DOHH2 (cell line): Measurements from ENCODE around the gene FNDC5.

ENCODE experiments used
- H3F3A ChIP-seq: fragments of 200-600 bp; sonication (generic), shearing (Covaris generic); 2 replicates; pipeline ENCODE4 v1.6.0; 2016; ENCODE audit warnings: antibody characterized with exemption, mild to moderate bottlenecking; ENCODE audit not compliant: control insufficient read depth, insufficient read depth
- H3K27ac ChIP-seq: fragments of 200-600 bp; sonication (generic); 2 replicates; pipeline ENCODE4 v1.5.1; 2014; ENCODE audit warnings: low read depth, mild to moderate bottlenecking, low read length, moderate library complexity
- H3K27me3 ChIP-seq: fragments of 200-600 bp; sonication (generic); 2 replicates; pipeline ENCODE4 v1.6.1; 2014; ENCODE audit warnings: mild to moderate bottlenecking, low read length, mixed read lengths; ENCODE audit not compliant: control insufficient read depth
- H3K36me3 ChIP-seq: fragments of 200-600 bp; sonication (generic); 2 replicates; pipeline ENCODE4 v1.6.1; 2014; ENCODE audit warnings: mild to moderate bottlenecking, low read length, moderate library complexity, mixed read lengths; ENCODE audit not compliant: control insufficient read depth
- H3K4me1 ChIP-seq: fragments of 200-600 bp; sonication (generic); 2 replicates; pipeline ENCODE4 v1.6.1; 2014; ENCODE audit warnings: mild to moderate bottlenecking, low read length, mixed read lengths; ENCODE audit not compliant: control insufficient read depth
- H3K4me2 ChIP-seq: fragments of 200-600 bp; sonication (generic); 2 replicates; pipeline ENCODE4 v1.6.0; 2014; ENCODE audit warnings: mild to moderate bottlenecking, low read length, moderate library complexity
- H3K4me3 ChIP-seq: fragments of 200-600 bp; sonication (generic); 2 replicates; pipeline ENCODE4 v1.5.1; 2014; ENCODE audit warnings: mild to moderate bottlenecking, low read length, mixed read lengths
- H3K79me2 ChIP-seq: fragments of 200-600 bp; sonication (generic); 2 replicates; pipeline ENCODE4 v1.6.1; 2014; ENCODE audit warnings: mild to moderate bottlenecking, low read length, mixed read lengths; ENCODE audit not compliant: control insufficient read depth
- H3K9me2 ChIP-seq: fragments of 200-600 bp; sonication (generic); replicated peaks from 2 replicates; pipeline ENCODE4 v1.6.1; 2014; ENCODE audit warnings: mild to moderate bottlenecking, low read length, mixed read lengths; ENCODE audit not compliant: control insufficient read depth
- H3K9me3 ChIP-seq: fragments of 200-600 bp; sonication (generic); 2 replicates; pipeline ENCODE4 v1.6.1; 2014; ENCODE audit warnings: antibody characterized with exemption, low read length, mixed read lengths; ENCODE audit not compliant: control insufficient read depth, insufficient read depth
- H4K20me1 ChIP-seq: fragments of 200-600 bp; sonication (generic); 2 replicates; pipeline ENCODE4 v1.6.0; 2014; ENCODE audit warnings: low read depth, mild to moderate bottlenecking, antibody characterized with exemption, low read length, moderate library complexity; ENCODE audit not compliant: control insufficient read depth, insufficient read depth
- EZH2phosphoT487 ChIP-seq: fragments of 200-600 bp; sonication (generic); IDR thresholded peaks from 2 replicates; pipeline ENCODE4 v1.6.1; 2017; ENCODE audit warnings: borderline replicate concordance, mild to moderate bottlenecking, antibody characterized with exemption, low read length, moderate library complexity, mixed read lengths
- TF ChIP-seq, protein P1 (sequence below): fragments of 200-600 bp; sonication (generic); IDR thresholded peaks from one replicate; pipeline ENCODE4 v1.5.1; 2014; ENCODE audit warnings: antibody characterized with exemption, mild to moderate bottlenecking, low read depth, low read length; ENCODE audit not compliant: poor library complexity, severe bottlenecking

FNDC5 gene

DNA sequence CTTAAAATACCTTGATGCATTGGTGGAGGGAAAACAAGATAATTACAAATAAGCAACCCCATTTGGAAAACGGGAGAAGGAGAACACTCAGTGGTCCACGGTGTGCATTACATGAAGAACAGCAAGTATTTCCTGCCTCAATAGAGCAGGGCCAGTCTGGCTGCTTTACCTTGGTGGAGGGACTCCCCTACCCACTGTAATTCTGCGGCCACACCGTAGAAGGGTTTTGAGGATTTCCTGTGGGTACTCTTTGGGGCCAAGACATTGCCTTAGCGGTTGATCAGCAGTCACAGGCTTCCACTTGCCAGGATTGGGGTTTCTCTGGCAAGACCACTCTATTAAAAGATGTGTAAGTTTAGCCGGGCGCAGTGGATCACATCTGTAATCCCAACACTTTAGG lies 46.8 kb upstream of the FNDC5 start:
- Histone ChIP-seq H3K4me2 (no peak overlapping the region), H3K36me3 (no peaks in the 10 kb centered on the region), H4K20me1 (no peaks in the 10 kb centered on the region), H3K4me3 (no peak overlapping the region), H3K4me1 (no peaks in the 10 kb centered on the region), H3K27me3 (peaks cover 14% of the 10 kb centered on the region), H3F3A (no peaks in the 10 kb centered on the region), H3K27ac (no peak overlapping the region), H3K9me3 (no peaks in the 10 kb centered on the region), H3K79me2 (no peaks in the 10 kb centered on the region), H3K9me2 (no peaks in the 10 kb centered on the region)
- TF ChIP-seq EZH2phosphoT487 = no peak
- TF ChIP-seq, protein P1, sequence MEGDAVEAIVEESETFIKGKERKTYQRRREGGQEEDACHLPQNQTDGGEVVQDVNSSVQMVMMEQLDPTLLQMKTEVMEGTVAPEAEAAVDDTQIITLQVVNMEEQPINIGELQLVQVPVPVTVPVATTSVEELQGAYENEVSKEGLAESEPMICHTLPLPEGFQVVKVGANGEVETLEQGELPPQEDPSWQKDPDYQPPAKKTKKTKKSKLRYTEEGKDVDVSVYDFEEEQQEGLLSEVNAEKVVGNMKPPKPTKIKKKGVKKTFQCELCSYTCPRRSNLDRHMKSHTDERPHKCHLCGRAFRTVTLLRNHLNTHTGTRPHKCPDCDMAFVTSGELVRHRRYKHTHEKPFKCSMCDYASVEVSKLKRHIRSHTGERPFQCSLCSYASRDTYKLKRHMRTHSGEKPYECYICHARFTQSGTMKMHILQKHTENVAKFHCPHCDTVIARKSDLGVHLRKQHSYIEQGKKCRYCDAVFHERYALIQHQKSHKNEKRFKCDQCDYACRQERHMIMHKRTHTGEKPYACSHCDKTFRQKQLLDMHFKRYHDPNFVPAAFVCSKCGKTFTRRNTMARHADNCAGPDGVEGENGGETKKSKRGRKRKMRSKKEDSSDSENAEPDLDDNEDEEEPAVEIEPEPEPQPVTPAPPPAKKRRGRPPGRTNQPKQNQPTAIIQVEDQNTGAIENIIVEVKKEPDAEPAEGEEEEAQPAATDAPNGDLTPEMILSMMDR = no peak

DNA sequence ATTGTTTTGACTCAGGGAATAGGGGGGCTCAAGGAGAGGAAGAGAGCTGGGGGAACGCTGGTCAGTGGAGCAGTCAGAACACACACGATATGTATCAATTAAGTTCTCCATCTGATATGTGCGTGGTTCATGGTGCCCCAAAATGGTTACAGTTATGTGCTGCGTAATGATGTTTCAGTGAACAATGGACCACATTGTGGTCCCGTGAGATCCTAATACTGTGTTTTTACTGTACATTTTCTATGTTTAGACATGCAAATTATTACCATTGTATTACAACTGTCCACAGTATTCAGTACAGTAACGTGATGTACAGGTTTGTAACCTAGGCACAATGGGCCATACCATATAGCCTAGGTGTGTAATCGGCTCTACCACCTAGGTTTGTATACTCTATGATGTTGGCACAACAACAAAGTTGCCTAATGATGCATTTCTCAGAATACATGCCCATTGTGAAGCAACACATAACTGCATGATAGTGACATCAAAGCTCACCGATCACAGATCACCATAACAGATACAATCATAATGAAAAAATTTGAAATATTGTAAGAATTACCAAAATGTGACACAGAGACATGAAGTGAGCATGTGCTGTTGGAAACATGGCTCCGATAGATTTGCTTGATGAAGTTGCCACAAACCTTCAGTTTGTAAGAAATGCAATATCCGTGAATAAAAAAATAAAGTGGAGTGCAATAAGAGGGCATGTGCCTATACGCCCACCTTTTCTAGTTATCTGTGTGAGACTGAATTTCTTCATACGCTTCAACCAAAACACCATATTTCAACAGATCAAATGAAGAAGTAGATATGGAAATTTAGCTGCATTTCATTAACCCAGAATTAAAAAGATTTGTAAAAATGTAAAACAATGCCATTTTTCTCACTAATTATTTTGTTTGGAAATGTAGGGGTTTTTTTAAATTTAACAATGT lies 45.3 kb upstream of the FNDC5 start:
- H4K20me1 ChIP-seq = no peaks in the 10 kb centered on the region
- H3K27ac ChIP-seq = no peak overlapping the region
- no peaks in the 10 kb centered on the region for H3K36me3 ChIP-seq
- no peak for TF ChIP-seq EZH2phosphoT487
- TF ChIP-seq, protein P1 = no peak
- no peak overlapping the region for H3K4me3 ChIP-seq
- H3K27me3 ChIP-seq = peaks cover 14% of the 10 kb centered on the region
- H3K4me2 ChIP-seq = no peak overlapping the region
- H3K9me3 ChIP-seq = no peaks in the 10 kb centered on the region
- no peaks in the 10 kb centered on the region for H3K9me2 ChIP-seq
- H3F3A ChIP-seq = no peaks in the 10 kb centered on the region
- no peaks in the 10 kb centered on the region for H3K4me1 ChIP-seq
- no peaks in the 10 kb centered on the region for H3K79me2 ChIP-seq

DNA sequence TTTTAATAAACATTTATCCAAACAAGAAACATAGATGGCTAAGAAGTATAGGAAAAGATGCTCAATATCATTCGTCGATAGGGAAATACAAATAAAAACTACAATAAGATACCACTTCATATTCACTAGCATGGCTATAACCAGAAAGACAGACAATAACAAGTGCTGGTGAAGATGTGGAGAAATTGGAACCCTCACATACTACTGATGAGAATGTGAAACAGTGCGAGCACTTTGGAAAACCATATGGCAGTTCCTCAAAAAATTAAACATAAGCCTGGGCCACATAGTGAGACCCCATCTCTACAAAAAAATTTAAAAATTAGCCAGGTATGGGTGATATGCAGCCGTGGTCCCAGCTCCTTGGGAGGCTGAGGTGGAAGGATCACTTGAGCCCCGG lies 39.6 kb upstream of the FNDC5 start:
- Histone ChIP-seq H3K4me3 (no peak overlapping the region), H4K20me1 (no peaks in the 10 kb centered on the region), H3F3A (no peaks in the 10 kb centered on the region), H3K27me3 (peaks cover 11% of the 10 kb centered on the region; the same call in 1 of the 2 replicates), H3K79me2 (no peaks in the 10 kb centered on the region), H3K9me2 (no peaks in the 10 kb centered on the region), H3K4me2 (no peak overlapping the region), H3K4me1 (no peaks in the 10 kb centered on the region), H3K36me3 (no peaks in the 10 kb centered on the region), H3K9me3 (no peaks in the 10 kb centered on the region), H3K27ac (no peak overlapping the region)
- no peak for TF ChIP-seq EZH2phosphoT487

- no peak overlapping the region for H3K4me3 ChIP-seq
- H3K27me3 ChIP-seq = peaks cover 21% of the 10 kb centered on the region
- no peak overlapping the region for H3K27ac ChIP-seq
- no peaks in the 10 kb centered on the region for H3K4me1 ChIP-seq
- H3K4me2 ChIP-seq = no peak overlapping the region
- TF ChIP-seq EZH2phosphoT487 = no peak
- TF ChIP-seq, protein P1 = no peak
- H3F3A ChIP-seq = no peaks in the 10 kb centered on the region
- H3K36me3 ChIP-seq = no peaks in the 10 kb centered on the region
- H4K20me1 ChIP-seq = no peaks in the 10 kb centered on the region
- H3K9me2 ChIP-seq = no peaks in the 10 kb centered on the region
- H3K9me3 ChIP-seq = no peaks in the 10 kb centered on the region
- no peaks in the 10 kb centered on the region for H3K79me2 ChIP-seq
These were observed 36.7 kb upstream of the FNDC5 start for GRCh38 chr1:32907435-32907834.
